Measurements from ENCODE around the gene DCTN4.

Gene DCTN4

DNA sequence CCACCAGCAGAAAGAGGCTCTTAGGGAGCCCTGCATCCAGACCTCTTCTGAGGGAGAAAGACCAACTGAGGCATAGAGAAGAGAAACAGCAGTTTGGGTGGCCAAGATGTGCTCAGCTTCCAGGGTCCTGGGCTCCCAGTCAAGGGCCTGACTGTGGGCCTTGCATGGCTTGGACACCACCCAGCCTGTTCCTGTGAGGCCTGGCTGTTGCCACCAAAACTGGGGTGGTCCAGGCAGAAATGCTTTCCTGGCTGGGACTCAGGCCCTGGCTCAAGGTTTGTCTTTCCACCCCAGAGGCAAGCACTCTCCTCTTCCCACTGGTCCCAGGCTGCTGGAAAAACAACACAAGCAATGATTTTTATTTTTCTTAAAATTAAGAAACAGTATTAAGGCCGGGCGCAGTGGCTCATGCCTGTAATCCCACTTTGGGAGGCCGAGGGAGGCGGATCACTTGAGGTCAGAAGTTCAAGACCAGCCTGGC lies 84.4 kb downstream of the DCTN4 start:
- TF ChIP-seq, protein P1, sequence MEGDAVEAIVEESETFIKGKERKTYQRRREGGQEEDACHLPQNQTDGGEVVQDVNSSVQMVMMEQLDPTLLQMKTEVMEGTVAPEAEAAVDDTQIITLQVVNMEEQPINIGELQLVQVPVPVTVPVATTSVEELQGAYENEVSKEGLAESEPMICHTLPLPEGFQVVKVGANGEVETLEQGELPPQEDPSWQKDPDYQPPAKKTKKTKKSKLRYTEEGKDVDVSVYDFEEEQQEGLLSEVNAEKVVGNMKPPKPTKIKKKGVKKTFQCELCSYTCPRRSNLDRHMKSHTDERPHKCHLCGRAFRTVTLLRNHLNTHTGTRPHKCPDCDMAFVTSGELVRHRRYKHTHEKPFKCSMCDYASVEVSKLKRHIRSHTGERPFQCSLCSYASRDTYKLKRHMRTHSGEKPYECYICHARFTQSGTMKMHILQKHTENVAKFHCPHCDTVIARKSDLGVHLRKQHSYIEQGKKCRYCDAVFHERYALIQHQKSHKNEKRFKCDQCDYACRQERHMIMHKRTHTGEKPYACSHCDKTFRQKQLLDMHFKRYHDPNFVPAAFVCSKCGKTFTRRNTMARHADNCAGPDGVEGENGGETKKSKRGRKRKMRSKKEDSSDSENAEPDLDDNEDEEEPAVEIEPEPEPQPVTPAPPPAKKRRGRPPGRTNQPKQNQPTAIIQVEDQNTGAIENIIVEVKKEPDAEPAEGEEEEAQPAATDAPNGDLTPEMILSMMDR (IDR thresholded peaks at IDR 0.05; ENCODE audit: insufficient read depth, missing control alignments) = no peak
- FAIRE-seq = no peak
- no peak for DNase-seq (ENCODE audit: insufficient read length, low spot score)

DNA sequence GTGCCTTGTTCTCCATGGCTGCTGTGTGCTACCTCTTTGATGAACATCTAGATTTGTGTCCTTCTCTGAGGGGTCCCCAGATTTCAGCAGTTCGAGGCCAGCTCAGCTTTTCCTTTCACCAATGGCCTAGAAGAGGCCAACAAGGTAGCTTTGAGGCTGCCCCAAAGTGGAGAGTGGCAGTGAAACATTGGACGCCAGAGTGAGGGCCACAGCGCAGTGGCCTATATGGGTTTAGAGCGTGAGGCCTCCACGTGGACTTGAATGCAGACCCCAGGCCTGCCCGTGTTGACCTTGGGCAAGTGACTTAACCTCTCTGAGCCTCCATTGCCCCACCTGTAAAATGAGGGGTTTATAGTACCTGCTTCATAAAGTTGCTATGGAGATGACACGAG lies 85.9 kb downstream of the DCTN4 start:
- FAIRE-seq (no peak), DNase-seq (ENCODE audit: insufficient read length, low spot score) (no peak)
- TF ChIP-seq, protein P1 (IDR thresholded peaks at IDR 0.05; ENCODE audit: insufficient read depth, missing control alignments) = no peak

DNA sequence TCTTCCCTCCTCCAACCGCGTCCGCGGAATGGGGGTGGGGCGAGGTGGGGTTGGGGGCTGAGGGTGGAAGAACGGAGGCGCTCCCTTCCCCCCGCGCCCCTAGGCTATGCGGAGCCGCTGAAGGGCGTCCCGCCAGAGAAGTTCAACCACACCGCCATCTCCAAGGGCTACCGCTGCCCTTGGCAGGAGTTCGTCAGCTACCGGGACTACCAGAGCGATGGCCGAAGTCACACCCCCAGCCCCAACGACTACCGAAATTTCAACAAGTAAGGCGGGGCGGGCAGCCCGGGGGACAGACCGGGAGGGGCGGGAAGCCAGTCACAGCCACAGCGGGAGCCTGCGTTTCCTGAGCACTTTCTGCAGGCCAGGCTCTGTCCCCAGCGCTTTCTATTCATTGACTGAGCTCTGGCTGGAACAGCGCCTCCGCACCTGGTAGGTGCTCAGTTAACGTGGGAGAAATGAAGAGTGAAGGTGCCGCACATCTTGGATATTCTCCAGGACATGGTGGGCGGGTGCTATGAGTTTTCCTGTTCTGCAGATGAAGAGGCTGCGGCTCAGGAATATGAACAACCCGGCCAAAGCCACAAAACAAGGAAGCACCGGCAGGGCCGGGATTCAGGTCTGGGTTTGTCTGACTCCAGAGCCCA lies 86.5 kb downstream of the DCTN4 start:
- DNase-seq (ENCODE audit: insufficient read length, low spot score) = no peak
- FAIRE-seq = no peak
- TF ChIP-seq, protein P1 (IDR thresholded peaks at IDR 0.05; ENCODE audit: insufficient read depth, missing control alignments) = no peak

DNA sequence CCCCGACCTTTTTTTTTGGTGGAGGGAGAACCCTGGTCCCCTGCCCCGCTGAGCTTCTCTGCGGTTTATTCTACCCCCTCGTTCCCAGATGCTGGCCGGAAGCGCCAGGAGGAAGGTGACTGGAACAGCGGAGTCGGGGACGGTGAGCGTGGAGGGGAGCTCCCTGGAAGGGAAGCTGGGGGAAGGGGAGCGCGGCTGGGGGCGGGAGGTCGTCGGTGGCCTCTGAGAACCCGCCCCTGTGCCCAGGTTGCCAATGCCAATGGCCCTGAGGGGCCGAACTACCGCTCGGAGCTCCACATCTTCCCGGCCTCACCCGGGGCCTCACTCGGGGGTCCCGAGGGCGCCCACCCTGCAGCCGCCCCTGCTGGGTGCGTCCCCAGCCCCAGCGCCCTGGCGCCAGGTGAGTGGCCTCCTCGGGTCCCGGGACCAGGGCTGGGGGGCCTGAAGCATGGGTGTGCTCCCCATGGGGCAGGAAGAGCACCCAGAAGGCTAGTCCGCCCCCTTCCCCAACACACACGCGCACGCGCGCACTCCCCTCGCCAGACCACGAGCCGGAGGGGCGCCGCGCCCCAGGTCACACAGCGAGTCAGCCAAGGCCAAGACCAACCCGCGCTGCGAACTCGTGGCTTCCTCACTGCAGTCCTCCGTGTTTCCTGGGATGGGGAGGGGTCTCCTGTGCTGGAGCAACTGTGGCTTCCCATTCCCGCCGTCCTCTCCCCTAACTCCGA lies 87.1 kb downstream of the DCTN4 start:
- no peak for DNase-seq (ENCODE audit: insufficient read length, low spot score)
- FAIRE-seq = no peak
- TF ChIP-seq, protein P1 (IDR thresholded peaks at IDR 0.05; ENCODE audit: insufficient read depth, missing control alignments) = no peak

DNA sequence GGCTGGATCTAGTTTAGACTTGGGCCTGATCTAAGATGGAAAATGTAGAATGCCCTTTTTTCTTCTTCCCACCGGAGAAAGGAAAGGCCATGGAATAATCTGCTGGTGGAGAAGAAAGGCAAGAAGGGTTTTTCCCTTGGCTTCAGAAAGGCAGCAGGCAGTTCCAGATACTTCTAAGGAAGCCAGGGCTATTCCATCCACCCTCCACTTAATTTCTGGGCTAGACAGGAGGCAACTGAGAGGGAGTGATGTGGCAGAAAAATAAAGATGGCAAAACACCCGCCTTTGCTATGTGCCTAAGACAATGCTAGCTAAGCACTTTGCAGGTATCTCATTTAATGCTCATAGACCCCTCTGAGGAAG lies 87.9 kb downstream of the DCTN4 start:
- TF ChIP-seq, protein P1 (IDR thresholded peaks at IDR 0.05; ENCODE audit: insufficient read depth, missing control alignments) = no peak
- DNase-seq (ENCODE audit: insufficient read length, low spot score) (no peak), FAIRE-seq (no peak)

DNA sequence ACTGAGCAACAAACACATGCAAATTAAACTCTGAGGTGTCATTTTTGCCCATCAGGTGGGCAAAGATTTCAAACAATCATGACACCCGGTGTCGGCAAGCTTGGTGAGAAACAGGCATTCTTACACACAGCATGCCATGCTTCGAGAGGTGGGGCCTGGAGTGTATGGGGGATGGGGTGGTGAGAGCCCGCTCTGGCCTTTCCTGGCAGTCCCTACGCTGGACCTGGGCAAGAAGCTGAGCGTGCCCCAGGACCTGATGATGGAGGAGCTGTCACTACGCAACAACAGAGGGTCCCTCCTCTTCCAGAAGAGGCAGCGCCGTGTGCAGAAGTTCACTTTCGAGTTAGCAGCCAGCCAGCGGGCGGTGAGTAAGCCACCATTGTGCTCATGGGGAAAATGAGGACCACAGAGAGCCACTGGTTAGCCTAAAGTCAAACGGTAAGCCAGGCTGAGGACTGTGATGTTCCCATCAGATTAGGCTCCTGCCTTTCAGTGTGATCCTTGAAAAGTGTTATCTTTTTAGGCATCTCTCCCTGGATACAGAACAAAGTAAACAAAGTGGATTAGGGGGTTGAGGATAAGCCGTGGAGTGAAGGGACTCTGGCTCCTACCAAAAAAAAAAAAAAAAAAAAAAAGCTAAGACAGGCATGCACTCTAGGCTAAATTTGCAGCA lies 88.4 kb downstream of the DCTN4 start:
- FAIRE-seq (no peak), DNase-seq (ENCODE audit: insufficient read length, low spot score) (no peak)
- TF ChIP-seq, protein P1 (IDR thresholded peaks at IDR 0.05; ENCODE audit: insufficient read depth, missing control alignments) = no peak

Measured in D721Med (cell line).